Measurements from ENCODE around the gene RNU1-2.
"Not testable (repeated sequence)": the region's sequence is repeated elsewhere in the genome, so short reads cannot be mapped to it uniquely, and the experiment has no call there.

DNA sequence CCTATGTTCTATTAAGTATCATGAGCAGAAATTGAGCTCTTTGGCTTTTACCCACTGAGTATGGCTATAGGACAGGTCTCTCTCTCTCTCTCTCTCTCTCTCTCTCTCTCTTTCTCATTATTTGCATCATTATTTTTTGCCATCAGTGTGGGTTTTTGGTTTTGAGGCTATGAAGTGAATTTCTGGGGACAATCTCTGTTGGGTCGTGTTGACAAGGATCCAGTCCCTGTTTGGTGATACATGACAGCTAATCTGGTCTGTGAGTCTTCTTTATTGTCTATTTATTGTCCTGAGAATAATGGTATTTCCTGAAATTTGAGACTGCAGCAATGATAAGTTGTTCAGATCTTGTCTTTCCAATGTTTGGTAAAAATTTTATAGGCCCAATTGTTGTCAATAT is 1.9 kb downstream of the RNU1-2 start:
- TF ChIP-seq POLR2A (IDR thresholded peaks at IDR 0.05; ENCODE audit: low read depth, low read length); TAF1 (IDR thresholded peaks at IDR 0.05; ENCODE audit: low read depth, low read length); SPI1 (IDR thresholded peaks at IDR 0.05; ENCODE audit: low read depth, low read length); POLR2AphosphoS5 (IDR thresholded peaks at IDR 0.05; ENCODE audit: low read depth, low read length); PAX5 (IDR thresholded peaks at IDR 0.05; ENCODE audit: insufficient read depth, low read length, severe bottlenecking): not testable (repeated sequence)

Data from GM12891 (cell line).